Astrocyte (in vitro differentiated cells and primary cell): ENCODE data around the gene SRGAP2B. TPM values are rescaled to one million over a fixed set of nuclear protein-coding genes. Genes with fewer than 3 reads are reported as not detected.
"Not testable (repeated sequence)": the region's sequence is repeated elsewhere in the genome, so short reads cannot be mapped to it uniquely, and the experiment has no call there.

Experiments
- DNase-seq: peaks from one replicate; pipeline ENCODE4 v3.0.0-alpha.2; 2010; ENCODE audit warnings: low read depth
- FAIRE-seq: peaks from 2 replicates; lab custom pipeline; 2011; peaks lifted over from hg19 to GRCh38; lab: Jason Lieb, UNC
- H2AFZ ChIP-seq: 2 replicates; pipeline ENCODE4 v1.6.0; 2012; ENCODE audit warnings: low read depth, low read length, inconsistent platforms
- H3K27ac ChIP-seq: 2 replicates; pipeline ENCODE4 v1.5.1; 2011; ENCODE audit warnings: low read depth, low read length, inconsistent platforms
- H3K27me3 ChIP-seq: 2 replicates; pipeline ENCODE4 v1.6.0; 2011; ENCODE audit warnings: low read length, inconsistent platforms; ENCODE audit not compliant: insufficient read depth
- H3K36me3 ChIP-seq: 2 replicates; pipeline ENCODE4 v1.5.1; 2011; ENCODE audit warnings: low read length, inconsistent platforms; ENCODE audit not compliant: insufficient read depth
- H3K4me1 ChIP-seq: 2 replicates; pipeline ENCODE4 v1.5.1; 2011; ENCODE audit warnings: low read length, inconsistent platforms; ENCODE audit not compliant: insufficient read depth
- H3K4me2 ChIP-seq: 2 replicates; pipeline ENCODE4 v1.6.0; 2012; ENCODE audit warnings: low read length, inconsistent platforms
- H3K4me3 ChIP-seq: 2 replicates; pipeline ENCODE4 v1.5.1; 2011; ENCODE audit warnings: low read depth, mild to moderate bottlenecking, low read length, inconsistent platforms; ENCODE audit not compliant: insufficient read depth
- H3K79me2 ChIP-seq: 2 replicates; pipeline ENCODE4 v1.6.0; 2012; ENCODE audit warnings: mild to moderate bottlenecking, low read length, inconsistent platforms; ENCODE audit not compliant: insufficient read depth
- H3K9ac ChIP-seq: 2 replicates; pipeline ENCODE4 v1.6.0; 2012; ENCODE audit warnings: mild to moderate bottlenecking, low read length, inconsistent platforms
- H3K9me3 ChIP-seq: 2 replicates; pipeline ENCODE4 v1.5.1; 2012; ENCODE audit warnings: low read depth, mild to moderate bottlenecking, low read length, inconsistent platforms; ENCODE audit not compliant: insufficient read depth
- H4K20me1 ChIP-seq: 2 replicates; pipeline ENCODE4 v1.6.0; 2012; ENCODE audit warnings: low read length, inconsistent platforms; ENCODE audit not compliant: insufficient read depth
- H3K27ac Mint-ChIP-seq: one replicate; pipeline ENCODE4 v1.8.0; 2021; ENCODE audit warnings: mild to moderate bottlenecking, mixed read lengths; ENCODE audit not compliant: unreplicated experiment
- H3K27me3 Mint-ChIP-seq: one replicate; pipeline ENCODE4 v1.8.0; 2021; ENCODE audit warnings: low read depth, mixed read lengths; ENCODE audit not compliant: unreplicated experiment
- H3K36me3 Mint-ChIP-seq: one replicate; pipeline ENCODE4 v1.8.0; 2021; ENCODE audit warnings: low read depth, mixed read lengths; ENCODE audit not compliant: unreplicated experiment
- H3K4me1 Mint-ChIP-seq: one replicate; pipeline ENCODE4 v1.8.0; 2021; ENCODE audit warnings: low read depth, mixed read lengths; ENCODE audit not compliant: unreplicated experiment
- H3K4me3 Mint-ChIP-seq: one replicate; pipeline ENCODE4 v1.8.0; 2021; ENCODE audit warnings: mild to moderate bottlenecking, moderate library complexity, mixed read lengths; ENCODE audit not compliant: unreplicated experiment
- H3K9me3 Mint-ChIP-seq: one replicate; pipeline ENCODE4 v1.8.0; 2021; ENCODE audit warnings: mild to moderate bottlenecking, mixed read lengths; ENCODE audit not compliant: unreplicated experiment
- total RNA-seq: library from RNA; stranded (reverse); gene quantifications from 2 replicates; pipeline ENCODE4 v1.2.1, GENCODE V29; 2021

The SRGAP2B gene
- total RNA-seq, 1 donor from 2014 or later = 72.3 TPM

GRCh38 chr1:145041519-145041918 lies 53.6 kb downstream of the SRGAP2B start:
- H2AFZ ChIP-seq, H3K79me2 ChIP-seq, H3K4me3 Mint-ChIP-seq, H3K27ac Mint-ChIP-seq, FAIRE-seq, H3K27me3 Mint-ChIP-seq, H3K27ac ChIP-seq, H3K36me3 ChIP-seq, H3K4me1 ChIP-seq, H3K9me3 Mint-ChIP-seq, H3K27me3 ChIP-seq, H3K4me2 ChIP-seq, H3K9ac ChIP-seq, H4K20me1 ChIP-seq, H3K4me1 Mint-ChIP-seq, H3K36me3 Mint-ChIP-seq, DNase-seq, H3K4me3 ChIP-seq, H3K9me3 ChIP-seq: not testable (repeated sequence)

GRCh38 chr1:145036019-145036418 lies 59.1 kb downstream of the SRGAP2B start:
- FAIRE-seq, H3K9ac ChIP-seq, H3K27ac Mint-ChIP-seq, H3K9me3 Mint-ChIP-seq, H3K4me1 Mint-ChIP-seq, DNase-seq, H2AFZ ChIP-seq, H3K36me3 Mint-ChIP-seq, H3K27me3 Mint-ChIP-seq, H3K9me3 ChIP-seq, H3K79me2 ChIP-seq, H3K4me3 Mint-ChIP-seq, H3K4me3 ChIP-seq, H4K20me1 ChIP-seq, H3K27me3 ChIP-seq, H3K4me2 ChIP-seq, H3K27ac ChIP-seq, H3K36me3 ChIP-seq, H3K4me1 ChIP-seq: not testable (repeated sequence)

- H3K27ac ChIP-seq, FAIRE-seq, DNase-seq, H3K9ac ChIP-seq, H3K36me3 Mint-ChIP-seq, H3K9me3 ChIP-seq, H3K4me1 ChIP-seq, H3K27me3 ChIP-seq, H3K36me3 ChIP-seq, H2AFZ ChIP-seq, H3K27me3 Mint-ChIP-seq, H3K79me2 ChIP-seq, H4K20me1 ChIP-seq, H3K4me3 ChIP-seq, H3K4me3 Mint-ChIP-seq, H3K27ac Mint-ChIP-seq, H3K4me2 ChIP-seq, H3K4me1 Mint-ChIP-seq, H3K9me3 Mint-ChIP-seq: not testable (repeated sequence)
Measured at GRCh38 chr1:145033523-145033922, 61.6 kb downstream of the SRGAP2B start.

- not testable (repeated sequence) for H4K20me1 ChIP-seq, H3K27me3 Mint-ChIP-seq, H2AFZ ChIP-seq, DNase-seq, H3K9me3 Mint-ChIP-seq, H3K4me2 ChIP-seq, H3K4me1 Mint-ChIP-seq, H3K79me2 ChIP-seq, H3K27ac ChIP-seq, H3K4me3 Mint-ChIP-seq, H3K27me3 ChIP-seq, H3K27ac Mint-ChIP-seq, FAIRE-seq, H3K36me3 ChIP-seq, H3K4me1 ChIP-seq, H3K4me3 ChIP-seq, H3K9me3 ChIP-seq, H3K36me3 Mint-ChIP-seq, H3K9ac ChIP-seq
Measured at GRCh38 chr1:145027251-145027650, 67.9 kb downstream of the SRGAP2B start.

- not testable (repeated sequence) for H3K4me2 ChIP-seq, H3K9me3 Mint-ChIP-seq, H3K27ac Mint-ChIP-seq, H3K36me3 ChIP-seq, H3K4me3 Mint-ChIP-seq, H3K4me3 ChIP-seq, H3K27me3 ChIP-seq, H3K9me3 ChIP-seq, H4K20me1 ChIP-seq, H3K36me3 Mint-ChIP-seq, FAIRE-seq, H3K4me1 Mint-ChIP-seq, H3K27me3 Mint-ChIP-seq, DNase-seq, H3K27ac ChIP-seq, H3K4me1 ChIP-seq, H3K9ac ChIP-seq, H3K79me2 ChIP-seq, H2AFZ ChIP-seq
Measured at GRCh38 chr1:145025286-145025685, 69.8 kb downstream of the SRGAP2B start.

- H3K27me3 ChIP-seq, H3K36me3 Mint-ChIP-seq: not testable (repeated sequence)
Measured at GRCh38 chr1:145022259-145022658, 72.9 kb downstream of the SRGAP2B start.

More at GRCh38 chr1:145022259-145022658, 72.9 kb downstream of the SRGAP2B start:
- H3K9me3 ChIP-seq, H3K4me3 ChIP-seq, H3K4me3 Mint-ChIP-seq, H3K27me3 Mint-ChIP-seq, H3K4me2 ChIP-seq, DNase-seq, FAIRE-seq, H3K27ac Mint-ChIP-seq, H4K20me1 ChIP-seq, H3K4me1 ChIP-seq, H3K36me3 ChIP-seq, H3K79me2 ChIP-seq, H3K9me3 Mint-ChIP-seq, H3K9ac ChIP-seq, H2AFZ ChIP-seq, H3K27ac ChIP-seq, H3K4me1 Mint-ChIP-seq: not testable (repeated sequence)
